A549 (cell line): ENCODE measurements around the gene ITPKB.

Experiments used
- CEBPB ChIP-seq, 2 experiments: fragments of >200 bp in 1 of 2; sonication (Bioruptor Twin) in 1 of 2; formaldehyde crosslinking in 1 of 2; IDR thresholded peaks; 2 replicates each; pipeline ENCODE4 v1.6.1; 2012 to 2016
- CHD4 ChIP-seq: fragments of 200-600 bp; sonication (generic); IDR thresholded peaks from 2 replicates; pipeline ENCODE4 v1.6.1; 2016; ENCODE audit warnings: antibody characterized with exemption, mild to moderate bottlenecking, borderline replicate concordance
- CTCF ChIP-seq: fragments of >200 bp; sonication (Bioruptor Twin); formaldehyde crosslinking; IDR thresholded peaks from 3 replicates; pipeline ENCODE4 v1.5.1; 2016
- EP300 ChIP-seq, 2 experiments: fragments of >200 bp; sonication (Bioruptor Twin); formaldehyde crosslinking; IDR thresholded peaks; 2 replicates in 1 of 2; 3 replicates in 1 of 2; pipeline ENCODE4 v1.6.1; 2016 to 2017
- FOXS1 ChIP-seq: fragments of 250-450 bp; sonication (Bioruptor Pico); IDR thresholded peaks from 2 replicates; pipeline ENCODE4 v1.5.0; 2020; ENCODE audit warnings: mild to moderate bottlenecking, moderate library complexity
- MAX ChIP-seq: IDR thresholded peaks from 2 replicates; pipeline ENCODE4 v1.6.1; 2012
- NR3C1 ChIP-seq: fragments of >200 bp; sonication (Bioruptor Twin); formaldehyde crosslinking; IDR thresholded peaks from 3 replicates; pipeline ENCODE4 v1.6.1; 2017
- POLR2A ChIP-seq: IDR thresholded peaks from 2 replicates; pipeline ENCODE4 v1.6.1; 2012; ENCODE audit warnings: mild to moderate bottlenecking, low read length
- POLR2AphosphoS2 ChIP-seq: conservative IDR thresholded peaks from 2 replicates; pipeline ENCODE4 v1.6.1; 2012; ENCODE audit warnings: low read length, improper control_type of control experiment, inconsistent platforms
- REST ChIP-seq: fragments of 200-600 bp; sonication (generic); IDR thresholded peaks from 2 replicates; pipeline ENCODE4 v1.6.1; 2016; ENCODE audit warnings: antibody characterized with exemption, mild to moderate bottlenecking, moderate library complexity
- RNF2 ChIP-seq: fragments of 200-600 bp; sonication (generic); IDR thresholded peaks from 2 replicates; pipeline ENCODE4 v1.6.1; 2016; ENCODE audit warnings: low read depth, mild to moderate bottlenecking, antibody characterized with exemption, moderate library complexity, borderline replicate concordance
- SMC3 ChIP-seq: fragments of >200 bp; sonication (Bioruptor Twin); formaldehyde crosslinking; IDR thresholded peaks from 3 replicates; pipeline ENCODE4 v1.6.1; 2018; ENCODE audit warnings: inconsistent platforms
- USF2 ChIP-seq: fragments of 450-650 bp; IDR thresholded peaks from 2 replicates; pipeline ENCODE4 v1.6.1; 2014; ENCODE audit warnings: antibody characterized with exemption
- ZNF302 ChIP-seq: fragments of 250-450 bp; sonication (Bioruptor Pico); IDR thresholded peaks from 2 replicates; pipeline ENCODE4 v1.9.0; 2021; ENCODE audit warnings: inconsistent platforms, mild to moderate bottlenecking, moderate library complexity

- TF ChIP-seq CTCF (no peak), CEBPB (IDR thresholded peaks at IDR 0.05) (no peak), USF2 (no peak), POLR2AphosphoS2 (no peak), POLR2A (no peak), MAX (no peak), ZNF302 (CRISPR knock-in tag) (no peak), NR3C1 (no peak), EP300 (IDR thresholded peaks at IDR 0.05) (no peak), FOXS1 (CRISPR knock-in tag) (no peak), SMC3 (no peak), RNF2 (no peak), REST (no peak), CHD4 (no peak)
These were observed 102.3 kb downstream of the ITPKB start for GRCh38 chr1:226636847-226637096.
